ENCODE measurements around the gene CNTN2. TPM values are rescaled to one million over a fixed set of nuclear protein-coding genes. Genes with fewer than 3 reads are reported as not detected.

CNTN2 gene
- total and polyA plus RNA-seq, 2 experiments from 2014 or later: 9.7 TPM; not detected in 1

GRCh38 chr1:205077934-205078311 lies 34.9 kb downstream of the CNTN2 start:
- 82% methylated on average over 1 of the region's 1 CpG for WGBS (ENCODE audit: low lambda C conversion rate, missing lambda C conversion rate)

GRCh38 chr1:205082431-205082830 lies 39.4 kb downstream of the CNTN2 start:
- Histone ChIP-seq H3K4me3 (no peak overlapping the region), H3K9me2 (replicated peaks; ENCODE audit: insufficient read depth) (no peaks in the 10 kb centered on the region), H3K4me1 (ENCODE audit: insufficient read depth) (no peaks in the 10 kb centered on the region), H3K27ac (no peak overlapping the region), H3K36me3 (replicated peaks; ENCODE audit: insufficient read depth, low read depth) (no peaks in the 10 kb centered on the region), H3K79me2 (no peaks in the 10 kb centered on the region), H4K20me1 (ENCODE audit: insufficient read depth, poor library complexity, severe bottlenecking) (no peaks in the 10 kb centered on the region), H3K9me3 (ENCODE audit: low read depth) (no peaks in the 10 kb centered on the region), H3K27me3 (no peaks in the 10 kb centered on the region), H2AFZ (no peak overlapping the region), H3K4me2 (no peak overlapping the region)
- DNase-seq (ENCODE audit: low spot score): no peak
- 94% methylated on average over 4 of the region's 4 CpGs for WGBS (ENCODE audit: low lambda C conversion rate, missing lambda C conversion rate)
- no peak for TF ChIP-seq EZH2phosphoT487 (IDR thresholded peaks at IDR 0.05; ENCODE audit: low read depth, severe bottlenecking, unreplicated experiment)
- TF ChIP-seq EZH2 (IDR thresholded peaks at IDR 0.05; ENCODE audit: borderline replicate concordance): no peak
- TF ChIP-seq CTCF (IDR thresholded peaks at IDR 0.05; ENCODE audit: poor library complexity): no peak

More at GRCh38 chr1:205077934-205078311, 34.9 kb downstream of the CNTN2 start:
- Histone ChIP-seq H2AFZ (no peak overlapping the region), H3K79me2 (no peaks in the 10 kb centered on the region), H3K36me3 (replicated peaks; ENCODE audit: insufficient read depth, low read depth) (no peaks in the 10 kb centered on the region), H3K9me3 (ENCODE audit: low read depth) (no peaks in the 10 kb centered on the region), H3K4me2 (no peak overlapping the region), H3K27ac (no peak overlapping the region), H3K9me2 (replicated peaks; ENCODE audit: insufficient read depth) (no peaks in the 10 kb centered on the region), H3K4me1 (ENCODE audit: insufficient read depth) (no peaks in the 10 kb centered on the region), H3K4me3 (no peak overlapping the region), H3K27me3 (no peaks in the 10 kb centered on the region), H4K20me1 (ENCODE audit: insufficient read depth, poor library complexity, severe bottlenecking) (no peaks in the 10 kb centered on the region)
- DNase-seq (ENCODE audit: low spot score): no peak
- TF ChIP-seq EZH2phosphoT487 (IDR thresholded peaks at IDR 0.05; ENCODE audit: low read depth, severe bottlenecking, unreplicated experiment) (no peak), EZH2 (IDR thresholded peaks at IDR 0.05; ENCODE audit: borderline replicate concordance) (no peak), CTCF (IDR thresholded peaks at IDR 0.05; ENCODE audit: poor library complexity) (no peak)

- H3K9me2 ChIP-seq (replicated peaks; ENCODE audit: insufficient read depth): no peaks in the 10 kb centered on the region
- H4K20me1 ChIP-seq (ENCODE audit: insufficient read depth, poor library complexity, severe bottlenecking): no peaks in the 10 kb centered on the region
- no peak for TF ChIP-seq EZH2phosphoT487 (IDR thresholded peaks at IDR 0.05; ENCODE audit: low read depth, severe bottlenecking, unreplicated experiment)
- no peak for TF ChIP-seq EZH2 (IDR thresholded peaks at IDR 0.05; ENCODE audit: borderline replicate concordance)
- TF ChIP-seq CTCF (IDR thresholded peaks at IDR 0.05; ENCODE audit: poor library complexity): no peak
- H3K4me3 ChIP-seq: no peak within 1 kb of the TSS
- DNase-seq (ENCODE audit: low spot score): no peak
- no peaks in the 10 kb centered on the region for H3K9me3 ChIP-seq (ENCODE audit: low read depth)
- H3K27me3 ChIP-seq: no peaks in the 10 kb centered on the region
- no peak within 1 kb of the TSS for H3K4me2 ChIP-seq
- H3K79me2 ChIP-seq: no peaks in the 10 kb centered on the region
- H3K4me1 ChIP-seq (ENCODE audit: insufficient read depth): no peaks in the 10 kb centered on the region
- no peak within 1 kb of the TSS for H3K27ac ChIP-seq
- no peak within 1 kb of the TSS for H2AFZ ChIP-seq
- no peaks in the 10 kb centered on the region for H3K36me3 ChIP-seq (replicated peaks; ENCODE audit: insufficient read depth, low read depth)
- WGBS (ENCODE audit: low lambda C conversion rate, missing lambda C conversion rate): 90% methylated on average over 2 of the region's 2 CpGs
These were observed 41.3 kb downstream of the CNTN2 start, which contains the start of gene TMEM81 for GRCh38 chr1:205084360-205084759. TMEM81 (minus strand) TSS chr1:205084460; CDS start chr1:205084320, 140 bp downstream.

- no peak overlapping the region for H3K4me3 ChIP-seq
- H2AFZ ChIP-seq: no peak overlapping the region
- no peaks in the 10 kb centered on the region for H4K20me1 ChIP-seq (ENCODE audit: insufficient read depth, poor library complexity, severe bottlenecking)
- DNase-seq (ENCODE audit: low spot score): no peak
- no peaks in the 10 kb centered on the region for H3K36me3 ChIP-seq (replicated peaks; ENCODE audit: insufficient read depth, low read depth)
- WGBS (ENCODE audit: low lambda C conversion rate, missing lambda C conversion rate): 91% methylated on average over 3 of the region's 3 CpGs
- no peaks in the 10 kb centered on the region for H3K27me3 ChIP-seq
- no peak overlapping the region for H3K4me2 ChIP-seq
- no peaks in the 10 kb centered on the region for H3K4me1 ChIP-seq (ENCODE audit: insufficient read depth)
- H3K9me2 ChIP-seq (replicated peaks; ENCODE audit: insufficient read depth): no peaks in the 10 kb centered on the region
- no peaks in the 10 kb centered on the region for H3K9me3 ChIP-seq (ENCODE audit: low read depth)
- no peak for TF ChIP-seq EZH2phosphoT487 (IDR thresholded peaks at IDR 0.05; ENCODE audit: low read depth, severe bottlenecking, unreplicated experiment)
- TF ChIP-seq EZH2 (IDR thresholded peaks at IDR 0.05; ENCODE audit: borderline replicate concordance): no peak
- TF ChIP-seq CTCF (IDR thresholded peaks at IDR 0.05; ENCODE audit: poor library complexity): no peak
- no peaks in the 10 kb centered on the region for H3K79me2 ChIP-seq
- H3K27ac ChIP-seq: no peak overlapping the region
These were observed 45.3 kb downstream of the CNTN2 start for GRCh38 chr1:205088341-205088740.
